GM21723 (cell line): ENCODE data around the gene SPATA21.
A peak's percentile ranks its signal among the peaks of the same experiment; 100 is the strongest.

Source experiments
- ATAC-seq: cut with Tn5 transposase; IDR thresholded peaks from one replicate; pipeline ENCODE4 v1.9.1; 2021; ENCODE audit warnings: mild to moderate bottlenecking, moderate library complexity; ENCODE audit not compliant: unreplicated experiment

SPATA21 gene

DNA sequence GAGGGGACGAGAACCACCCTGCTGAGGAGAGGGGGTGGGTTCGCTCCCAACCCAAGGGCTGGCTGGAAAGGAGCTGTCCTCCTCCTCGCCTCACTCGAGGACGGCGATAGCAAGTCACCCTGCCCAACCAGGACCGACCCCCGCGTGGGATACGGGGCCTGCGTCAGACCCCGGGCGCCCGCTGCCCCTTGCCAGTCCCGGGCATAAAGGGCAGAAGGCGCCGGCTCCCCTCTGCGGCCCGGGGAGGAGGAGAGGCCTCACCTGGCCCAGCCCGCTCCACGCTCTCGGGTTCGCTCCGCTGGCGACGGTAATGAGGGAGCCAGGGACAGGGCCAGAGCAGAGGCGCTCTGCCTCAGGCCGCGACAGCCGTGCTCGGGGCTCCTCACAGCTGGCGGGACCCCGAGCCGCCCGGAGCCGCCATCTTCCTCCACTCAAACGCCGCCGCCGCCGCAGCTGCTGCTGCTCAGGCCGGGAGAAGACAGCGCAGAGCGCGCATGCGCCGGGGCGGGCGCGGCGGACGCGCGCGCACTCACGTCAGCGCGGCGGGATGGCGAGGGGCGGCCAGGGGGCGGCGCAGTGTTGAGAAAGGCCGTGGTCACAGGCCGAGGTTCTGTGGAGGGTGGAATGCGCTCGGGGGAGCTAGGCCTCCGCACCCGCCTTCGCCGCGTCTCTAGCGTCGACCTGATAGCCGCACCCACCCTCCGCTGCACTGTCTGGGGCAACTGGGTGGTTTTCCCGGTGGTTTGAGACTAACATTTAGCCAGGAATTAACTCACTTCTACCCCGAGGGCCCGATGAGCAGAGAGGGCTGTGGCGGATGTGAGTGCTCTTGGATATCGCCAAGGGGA is 85.0 kb downstream of the SPATA21 start, which contains the start of gene FBXO42:
TSS of gene FBXO42 (minus strand) at position 487 of the 848 bp plus-strand sequence. CDS start 37,062 bp downstream, outside the sequence.
- peak; percentile 86 for ATAC-seq

- no peak for ATAC-seq
These were observed 85.7 kb downstream of the SPATA21 start for GRCh38 chr1:16351456-16351993.

DNA sequence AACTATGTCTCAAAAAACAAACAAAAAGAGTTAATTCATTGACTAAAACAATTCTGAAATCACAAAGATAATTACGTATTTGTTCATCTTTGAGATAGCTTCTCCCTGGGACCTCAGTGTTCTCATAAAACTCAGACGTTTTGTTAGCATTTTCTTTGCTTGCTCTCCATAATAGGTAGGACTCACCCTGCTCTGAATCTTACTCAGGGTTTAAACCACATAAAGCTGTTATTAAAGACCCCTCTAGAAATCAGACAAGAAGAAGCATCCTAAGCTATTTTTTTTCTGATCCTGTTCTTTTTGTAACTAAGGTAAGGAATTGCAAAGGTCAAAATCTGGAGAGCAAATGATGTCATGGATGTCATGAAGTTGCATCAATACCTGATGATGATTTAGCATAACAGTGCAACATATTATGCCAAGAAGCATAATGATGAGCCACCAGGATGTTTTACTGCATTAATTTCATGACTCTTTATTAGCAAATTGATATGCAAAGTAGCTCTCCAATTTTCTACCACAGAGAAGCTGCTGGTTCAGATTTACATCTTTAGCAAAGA is 87.3 kb downstream of the SPATA21 start:
- ATAC-seq = no peak
